Mesothelial cell of epicardium (in vitro differentiated cells): ENCODE data around the gene UGT1A8. TPM values are rescaled to one million over a fixed set of nuclear protein-coding genes. Genes with fewer than 3 reads are reported as not detected.
"Not testable (repeated sequence)": the region's sequence is repeated elsewhere in the genome, so short reads cannot be mapped to it uniquely, and the experiment has no call there.

ENCODE experiments used
- DNase-seq, 2 experiments: peaks; one replicate each; pipeline ENCODE4 v3.0.0; 2021; ENCODE audit warnings: low spot score in 2 of 2; ENCODE audit not compliant: unreplicated experiment in 2 of 2
- H3K27ac Mint-ChIP-seq: 2 replicates; pipeline ENCODE4 v1.8.0; 2021; ENCODE audit warnings: mixed read lengths
- H3K27me3 Mint-ChIP-seq: 2 replicates; pipeline ENCODE4 v1.8.0; 2021; ENCODE audit warnings: low read depth, mixed read lengths
- H3K36me3 Mint-ChIP-seq: 2 replicates; pipeline ENCODE4 v1.8.0; 2021; ENCODE audit warnings: mixed read lengths
- H3K4me1 Mint-ChIP-seq: 2 replicates; pipeline ENCODE4 v1.8.0; 2021; ENCODE audit warnings: mixed read lengths
- H3K4me3 Mint-ChIP-seq: 2 replicates; pipeline ENCODE4 v1.8.0; 2021; ENCODE audit warnings: mild to moderate bottlenecking, moderate library complexity, mixed read lengths
- H3K9me3 Mint-ChIP-seq: 2 replicates; pipeline ENCODE4 v1.8.0; 2021; ENCODE audit warnings: mixed read lengths
- CTCF ChIP-seq: fragments of 200-600 bp; sonication (generic); IDR thresholded peaks from one replicate; pipeline ENCODE4 v1.5.0; 2021; ENCODE audit warnings: antibody characterized with exemption; ENCODE audit not compliant: unreplicated experiment
- total RNA-seq: library from RNA; stranded (reverse); gene quantifications from 3 replicates; pipeline ENCODE4 v1.2.1, GENCODE V29; 2021

Gene UGT1A8
- total RNA-seq, 1 donor from 2014 or later = not detected

- no peak for TF ChIP-seq CTCF
- no peak overlapping the region for H3K4me3 Mint-ChIP-seq
- H3K27me3 Mint-ChIP-seq = peaks cover 32% of the 10 kb centered on the region
- no peaks in the 10 kb centered on the region for H3K9me3 Mint-ChIP-seq
- no peak overlapping the region for H3K27ac Mint-ChIP-seq
- no peaks in the 10 kb centered on the region for H3K36me3 Mint-ChIP-seq
- no peaks in the 10 kb centered on the region for H3K4me1 Mint-ChIP-seq
- no peak for DNase-seq
Observed at GRCh38 chr2:233588400-233588799, 29.0 kb upstream of the UGT1A8 start.

GRCh38 chr2:233592706-233593105 is 24.7 kb upstream of the UGT1A8 start:
- peaks cover 28% of the 10 kb centered on the region for H3K27me3 Mint-ChIP-seq
- H3K4me1 Mint-ChIP-seq, H3K36me3 Mint-ChIP-seq, H3K4me3 Mint-ChIP-seq, DNase-seq, H3K9me3 Mint-ChIP-seq, H3K27ac Mint-ChIP-seq: not testable (repeated sequence)

GRCh38 chr2:233593201-233593600 is 24.2 kb upstream of the UGT1A8 start:
- no peaks in the 10 kb centered on the region for H3K9me3 Mint-ChIP-seq
- no peak for DNase-seq
- no peak for TF ChIP-seq CTCF
- no peaks in the 10 kb centered on the region for H3K36me3 Mint-ChIP-seq
- H3K27me3 Mint-ChIP-seq = peaks cover 27% of the 10 kb centered on the region
- no peak overlapping the region for H3K4me3 Mint-ChIP-seq
- H3K4me1 Mint-ChIP-seq = peaks cover 8% of the 10 kb centered on the region
- H3K27ac Mint-ChIP-seq = no peak overlapping the region

GRCh38 chr2:233597522-233597921 is 19.9 kb upstream of the UGT1A8 start:
- Mint-ChIP-seq H3K27ac (no peak overlapping the region), H3K4me1 (peaks cover 11% of the 10 kb centered on the region), H3K36me3 (no peaks in the 10 kb centered on the region), H3K4me3 (no peak overlapping the region), H3K27me3 (peaks cover 27% of the 10 kb centered on the region), H3K9me3 (peaks cover under 1% of the 10 kb centered on the region)
- TF ChIP-seq CTCF = no peak
- no peak for DNase-seq

- Mint-ChIP-seq H3K27ac (no peak overlapping the region), H3K4me1 (peaks cover 11% of the 10 kb centered on the region), H3K27me3 (peaks cover 27% of the 10 kb centered on the region), H3K4me3 (no peak overlapping the region), H3K9me3 (peaks cover 3% of the 10 kb centered on the region), H3K36me3 (no peaks in the 10 kb centered on the region)
- DNase-seq = no peak
- TF ChIP-seq CTCF = no peak
Observed at GRCh38 chr2:233598952-233599351, 18.5 kb upstream of the UGT1A8 start.

- H3K9me3 Mint-ChIP-seq = peaks cover 3% of the 10 kb centered on the region
- no peak for DNase-seq
Observed at GRCh38 chr2:233600386-233600785, 17.0 kb upstream of the UGT1A8 start.

More at GRCh38 chr2:233600386-233600785, 17.0 kb upstream of the UGT1A8 start:
- no peak for TF ChIP-seq CTCF
- no peak overlapping the region for H3K27ac Mint-ChIP-seq
- peaks cover 22% of the 10 kb centered on the region for H3K27me3 Mint-ChIP-seq
- peaks cover 11% of the 10 kb centered on the region for H3K4me1 Mint-ChIP-seq
- H3K4me3 Mint-ChIP-seq = no peak overlapping the region
- H3K36me3 Mint-ChIP-seq = no peaks in the 10 kb centered on the region
